ENCODE results near the gene LCE7A.

Gene LCE7A, protein sequence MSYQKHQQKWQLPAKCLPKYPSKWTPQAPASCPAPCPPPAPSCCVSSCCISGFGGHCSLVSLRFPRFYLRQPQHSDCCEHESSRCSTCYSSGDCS

DNA sequence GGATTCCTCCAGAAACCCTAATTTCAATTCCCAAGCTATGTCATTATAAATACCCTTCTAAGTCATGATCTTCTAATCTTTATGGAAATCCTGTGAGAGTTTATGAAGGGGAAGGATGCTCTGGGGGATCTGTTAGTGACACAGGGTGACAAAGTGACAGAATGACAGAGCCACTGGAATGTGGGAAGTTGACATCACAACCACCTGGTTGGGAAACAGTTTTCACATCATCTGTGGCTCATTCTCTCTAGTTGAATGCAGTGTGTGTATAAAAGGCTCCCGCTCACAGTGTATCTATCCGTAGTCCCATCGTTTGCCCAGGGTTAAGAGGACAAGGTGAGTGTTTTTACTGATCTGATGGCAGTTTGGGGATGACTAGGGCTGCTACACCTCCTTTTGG, at the start of gene LCE7A:
LCE7A (plus strand) TSS at position 301 of the 400 bp plus-strand sequence. CDS start 702 bp downstream, outside the sequence.
- DNase-seq, result no peak

DNA sequence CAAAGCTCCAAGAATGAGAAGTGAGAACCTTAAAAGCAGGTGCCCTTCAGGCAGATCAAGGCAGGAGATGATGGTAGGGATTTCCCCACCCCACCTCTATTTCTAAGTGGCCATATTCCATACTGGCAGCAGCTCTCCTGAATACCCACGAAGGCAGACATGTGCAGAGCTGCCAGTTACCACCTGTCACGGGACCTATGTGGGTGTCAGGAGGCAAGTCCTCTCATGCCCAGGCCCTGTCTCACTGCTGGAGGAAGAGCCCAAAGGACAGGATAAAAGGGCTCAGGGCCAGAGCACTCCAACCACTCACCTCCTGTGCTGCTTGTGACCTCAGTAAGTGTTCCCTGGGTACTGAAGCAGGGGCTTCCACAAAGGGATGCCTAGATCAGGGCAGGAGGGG, 48.7 kb upstream of the LCE7A start:
- DNase-seq, result no peak

DNA sequence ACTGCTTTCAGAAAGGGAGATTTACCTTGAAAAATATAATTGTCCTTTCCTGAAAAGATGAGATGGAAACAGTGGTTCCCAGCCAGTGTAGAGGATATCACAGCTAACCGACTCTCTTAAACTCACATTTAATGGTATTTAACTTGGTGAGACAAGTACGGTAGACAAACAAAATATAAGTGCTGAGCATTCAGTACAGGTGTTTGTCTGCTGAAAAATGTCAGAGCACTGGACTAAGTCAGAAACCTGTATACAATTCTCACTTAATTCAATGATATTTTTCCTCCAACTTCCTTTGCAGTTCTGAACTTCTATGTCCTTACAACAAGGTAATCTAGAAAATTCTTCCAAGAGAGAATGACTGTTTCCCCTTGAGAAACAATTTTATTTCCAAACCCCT, 48.1 kb upstream of the LCE7A start, which contains the start of gene LCE1B:
LCE1B (plus strand) TSS at position 301 of the 400 bp plus-strand sequence. CDS start 476 bp downstream, outside the sequence.
- DNase-seq, result no peak

DNA sequence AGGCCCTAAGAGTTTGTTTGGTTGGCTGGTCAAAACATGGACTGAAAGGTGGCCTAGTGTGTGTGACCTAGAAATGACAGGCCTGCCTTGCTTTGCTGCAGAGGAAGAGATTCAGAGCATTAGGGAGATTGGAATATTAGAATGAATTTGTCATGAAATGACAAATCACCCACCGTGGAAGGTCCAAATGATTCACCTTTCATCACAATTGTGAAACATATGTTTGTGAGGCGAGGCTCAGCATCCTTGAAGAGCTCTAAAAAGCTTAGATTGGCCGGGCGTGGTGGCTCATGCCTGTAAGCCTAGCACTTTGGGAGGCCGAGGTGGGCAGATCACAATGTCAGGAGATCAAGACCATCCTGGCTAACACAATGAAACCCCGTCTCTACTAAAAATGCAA, 42.5 kb upstream of the LCE7A start:
- no peak for DNase-seq

DNA sequence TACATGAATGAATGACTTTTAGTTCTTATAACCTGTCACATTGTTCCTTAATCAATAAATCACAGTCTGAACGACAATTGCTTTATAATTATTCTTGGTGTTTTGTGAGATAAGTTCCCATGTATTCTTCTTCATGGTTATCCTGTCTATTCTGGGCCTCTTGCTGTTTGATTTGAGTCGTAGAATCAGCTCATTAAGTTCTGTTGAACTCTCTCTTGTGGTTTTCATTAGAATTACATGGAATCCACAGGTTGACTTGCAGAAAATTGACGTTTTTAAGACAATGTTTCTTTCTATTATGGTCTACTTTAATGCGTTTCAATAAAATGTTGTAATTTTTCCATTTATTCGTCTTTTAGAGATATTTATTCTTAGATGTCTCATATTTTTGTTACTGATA, 36.5 kb upstream of the LCE7A start:
- no peak for DNase-seq

DNA sequence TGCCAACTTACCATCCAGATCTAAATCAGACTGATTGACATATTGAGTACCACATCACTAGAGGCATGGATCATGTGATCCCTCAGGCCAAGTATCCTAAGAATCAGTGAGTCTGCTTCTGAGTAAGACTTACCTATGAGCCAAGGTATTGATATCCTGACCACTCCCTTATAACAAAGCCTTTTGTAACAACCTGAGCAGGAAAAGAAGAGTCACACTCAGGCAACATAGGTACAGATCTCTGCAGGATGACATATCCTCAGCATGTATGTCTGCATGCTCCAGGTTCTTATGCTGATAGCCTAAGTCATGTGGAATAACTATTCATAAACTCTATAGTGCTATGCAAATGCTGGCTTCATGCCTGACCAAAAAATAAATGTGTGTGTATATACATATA, 34.8 kb upstream of the LCE7A start:
- no peak for DNase-seq

DNA sequence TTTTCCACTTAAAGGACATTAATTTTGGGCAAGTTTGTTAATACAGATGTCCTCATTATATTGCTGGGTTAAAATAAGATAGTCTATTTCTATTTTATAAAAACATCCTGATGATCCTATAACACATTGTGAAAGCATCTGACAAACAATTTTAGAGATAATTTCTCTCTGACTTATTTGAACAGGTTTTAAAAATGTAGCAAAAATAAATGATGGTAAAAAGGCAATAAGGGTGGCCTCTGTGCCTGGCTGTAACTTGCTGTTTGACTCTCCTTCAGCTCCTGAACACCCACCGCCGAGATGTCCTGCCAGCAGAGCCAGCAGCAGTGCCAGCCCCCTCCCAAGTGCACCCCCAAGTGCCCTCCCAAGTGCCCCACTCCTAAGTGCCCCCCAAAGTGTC, 32.6 kb upstream of the LCE7A start, which contains the start of gene LCE1A:
LCE1A (plus strand) TSS at position 301 of the 400 bp plus-strand sequence; CDS start at position 301, 0 bp downstream.
- DNase-seq, result no peak

DNA sequence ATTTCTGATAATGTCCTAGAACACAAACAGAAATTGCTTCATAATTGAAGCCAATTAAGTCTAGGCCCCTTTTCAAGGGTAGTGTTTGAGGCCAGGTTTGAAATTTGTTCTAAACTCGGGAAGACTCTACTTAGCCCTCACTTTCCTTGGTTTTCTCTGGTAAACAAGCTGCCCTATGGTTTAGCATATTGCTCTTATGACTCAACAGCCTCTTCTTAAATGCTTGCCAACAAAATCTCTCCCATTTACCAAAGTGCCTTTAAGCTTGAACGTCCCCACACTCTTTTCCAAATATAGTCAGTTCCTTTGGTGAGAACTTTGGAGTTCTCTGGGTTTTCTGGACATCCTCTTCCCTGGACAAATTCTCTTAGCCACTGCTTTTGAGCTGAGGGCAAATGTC, 22.9 kb upstream of the LCE7A start:
- DNase-seq, result no peak

DNA sequence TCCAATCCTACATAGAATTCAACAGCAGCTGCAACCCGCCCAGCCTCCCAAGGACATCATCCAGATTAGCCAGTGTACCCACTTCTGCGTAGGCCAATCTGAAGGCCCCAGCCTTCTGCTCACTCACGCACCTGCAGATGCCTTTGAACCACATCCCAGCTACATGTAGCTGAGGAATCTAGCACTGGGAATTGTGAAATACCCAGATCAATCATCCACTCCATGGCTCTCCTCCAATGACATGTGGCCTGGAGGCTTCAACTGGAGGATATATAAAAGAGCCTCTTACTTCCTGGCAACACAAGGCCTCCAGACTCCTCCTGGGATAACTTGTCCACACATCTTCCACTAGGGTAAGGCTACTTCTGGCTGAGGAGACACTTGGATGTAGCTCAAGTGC, 17.2 kb upstream of the LCE7A start, which contains the start of gene LCE6A:
LCE6A (plus strand) TSS at position 301 of the 400 bp plus-strand sequence. CDS start 665 bp downstream, outside the sequence.
- no peak for DNase-seq

DNA sequence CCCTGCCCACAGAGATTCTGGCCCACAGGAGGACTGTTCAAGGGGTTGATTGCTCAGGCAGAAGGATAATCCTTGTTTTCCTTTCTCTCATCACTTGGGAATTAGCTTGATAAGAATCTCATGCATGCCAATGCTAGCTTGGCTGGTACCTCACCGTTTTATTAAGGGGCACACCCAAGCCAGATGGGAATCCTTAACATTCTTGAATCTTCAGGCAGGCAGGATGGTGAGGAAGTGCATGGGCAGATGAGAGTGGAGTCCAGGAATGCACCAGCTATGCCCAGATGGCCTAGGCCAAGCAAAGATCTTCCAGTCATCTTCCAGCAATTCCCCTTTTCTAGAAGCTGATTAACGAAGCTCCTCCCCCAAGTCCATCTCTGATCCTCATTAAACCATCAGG, 4.1 kb upstream of the LCE7A start:
- no peak for DNase-seq

DNA sequence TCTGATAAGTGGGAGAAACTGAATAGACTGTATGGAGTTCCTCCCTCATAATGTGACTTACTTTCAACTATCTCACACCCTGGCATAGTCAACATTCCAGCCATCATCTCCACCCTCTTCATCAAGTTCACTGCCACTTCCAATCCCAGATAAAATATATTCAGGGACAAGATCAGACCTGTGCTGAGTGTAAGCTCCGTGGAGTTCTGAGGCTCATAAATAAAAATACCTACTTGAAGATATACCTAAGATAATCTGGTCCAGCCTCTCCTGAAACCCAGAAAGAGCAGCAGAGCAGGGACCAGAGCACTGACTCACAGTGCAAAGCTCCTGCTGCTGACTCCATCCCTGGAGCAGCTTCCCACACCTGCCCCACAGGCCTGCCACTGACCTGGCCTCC, 1.7 kb upstream of the LCE7A start:
- no peak for DNase-seq

DNA sequence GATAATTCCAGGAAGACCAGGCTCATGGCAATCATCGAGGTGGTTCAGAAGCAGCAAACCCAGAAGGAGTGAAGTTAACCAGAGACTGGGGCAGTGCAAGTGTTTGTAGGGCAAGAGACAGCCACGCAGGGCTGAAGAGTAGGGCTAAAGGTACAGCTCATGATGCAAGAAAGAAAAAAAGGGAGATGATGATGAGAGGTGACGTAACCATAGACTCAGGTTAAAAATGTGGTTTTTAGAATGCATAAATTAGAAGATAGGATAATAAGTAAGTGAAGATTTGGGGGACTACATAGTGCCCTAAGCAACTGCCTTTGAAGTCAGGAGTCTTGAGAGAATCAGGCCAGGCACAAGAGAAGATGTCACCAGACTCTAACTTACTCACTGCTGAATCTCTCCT, 333 bp downstream of the LCE7A start:
- DNase-seq, result no peak

DNA sequence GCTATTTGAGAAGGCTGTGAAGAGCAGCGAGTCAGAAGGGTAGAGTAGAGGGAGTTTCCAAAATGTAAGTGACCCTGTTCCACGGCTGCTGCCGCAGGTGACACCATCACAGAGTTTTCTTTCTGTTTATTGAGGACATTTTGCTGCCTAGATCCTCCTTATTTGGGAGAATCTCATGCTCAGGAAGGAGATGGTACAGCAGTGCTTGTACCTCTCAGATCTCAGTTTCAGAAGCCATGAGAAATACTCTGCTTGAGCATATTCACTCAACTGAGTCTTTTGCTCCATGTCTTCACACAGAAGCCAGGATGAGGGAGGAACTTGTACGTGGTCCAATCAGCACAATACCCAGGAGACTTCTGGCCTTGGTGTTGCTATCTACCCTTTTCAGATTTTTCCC, 1.6 kb downstream of the LCE7A start:
- no peak for DNase-seq

DNA sequence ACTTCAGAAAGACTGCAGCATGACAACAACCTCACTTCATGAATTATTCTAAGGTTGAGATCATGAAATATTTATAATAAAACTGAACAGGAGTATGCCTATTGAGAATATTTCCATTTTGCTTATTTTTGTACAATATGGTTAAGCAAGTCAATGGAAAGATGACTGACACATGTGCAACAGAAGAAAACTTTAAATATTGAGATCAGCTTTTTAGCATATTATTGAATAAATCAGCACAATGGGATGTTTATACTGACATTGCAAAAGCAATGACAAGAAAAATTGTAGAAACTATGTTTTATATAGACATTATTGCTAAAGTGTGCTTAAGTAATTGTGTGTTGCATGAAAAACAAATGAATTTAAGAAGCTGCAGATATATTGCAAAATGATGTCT, 4.6 kb downstream of the LCE7A start:
- DNase-seq, result no peak

DNA sequence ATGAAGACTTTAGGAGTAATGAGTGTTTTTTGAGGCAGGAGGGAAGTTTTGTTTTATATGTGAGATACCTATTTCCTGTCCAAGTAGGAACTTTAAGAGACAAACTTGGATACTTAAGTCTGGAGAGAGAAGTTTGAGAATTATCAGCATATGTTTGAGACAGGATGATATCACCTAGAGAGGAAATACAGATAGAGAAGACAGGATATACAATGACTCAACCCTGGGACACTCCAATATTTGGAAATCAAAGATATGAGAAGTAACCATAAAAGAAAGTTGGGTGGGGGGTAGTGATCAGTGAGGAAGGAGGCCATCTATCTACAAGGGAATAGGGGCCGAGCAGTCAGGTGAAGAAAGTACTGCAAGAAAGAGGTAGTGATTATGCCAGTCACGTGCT, 6.5 kb downstream of the LCE7A start:
- DNase-seq, result no peak

DNA sequence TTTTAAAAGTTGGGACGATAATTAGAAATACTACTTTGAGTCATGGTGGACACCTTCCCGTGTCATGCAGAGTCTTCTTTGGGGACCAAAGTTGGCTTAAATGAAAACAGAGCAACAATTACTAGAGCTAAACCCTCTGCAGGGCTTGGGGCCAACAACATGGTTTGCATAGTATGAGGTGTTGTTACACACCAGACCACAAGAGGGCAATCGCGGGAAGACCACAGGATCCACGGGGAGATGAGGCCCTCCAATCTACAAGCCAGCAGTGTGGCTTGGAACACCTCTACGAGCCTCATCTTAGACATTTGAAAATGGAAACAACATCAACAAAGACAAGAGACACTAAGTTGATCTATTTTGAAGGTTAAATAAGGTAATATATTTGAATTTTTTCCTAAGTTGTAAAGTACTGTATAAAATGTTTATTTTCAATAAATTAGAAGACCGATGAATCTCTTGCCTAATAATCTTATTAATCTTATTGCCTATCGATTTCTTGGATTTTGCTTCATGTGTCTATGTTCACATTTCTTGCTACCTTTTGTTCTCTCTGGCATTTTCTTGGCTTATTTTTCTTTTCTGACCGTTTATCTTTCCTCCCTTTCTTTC, 10.1 kb downstream of the LCE7A start:
- DNase-seq, result peak; percentile 48

DNA sequence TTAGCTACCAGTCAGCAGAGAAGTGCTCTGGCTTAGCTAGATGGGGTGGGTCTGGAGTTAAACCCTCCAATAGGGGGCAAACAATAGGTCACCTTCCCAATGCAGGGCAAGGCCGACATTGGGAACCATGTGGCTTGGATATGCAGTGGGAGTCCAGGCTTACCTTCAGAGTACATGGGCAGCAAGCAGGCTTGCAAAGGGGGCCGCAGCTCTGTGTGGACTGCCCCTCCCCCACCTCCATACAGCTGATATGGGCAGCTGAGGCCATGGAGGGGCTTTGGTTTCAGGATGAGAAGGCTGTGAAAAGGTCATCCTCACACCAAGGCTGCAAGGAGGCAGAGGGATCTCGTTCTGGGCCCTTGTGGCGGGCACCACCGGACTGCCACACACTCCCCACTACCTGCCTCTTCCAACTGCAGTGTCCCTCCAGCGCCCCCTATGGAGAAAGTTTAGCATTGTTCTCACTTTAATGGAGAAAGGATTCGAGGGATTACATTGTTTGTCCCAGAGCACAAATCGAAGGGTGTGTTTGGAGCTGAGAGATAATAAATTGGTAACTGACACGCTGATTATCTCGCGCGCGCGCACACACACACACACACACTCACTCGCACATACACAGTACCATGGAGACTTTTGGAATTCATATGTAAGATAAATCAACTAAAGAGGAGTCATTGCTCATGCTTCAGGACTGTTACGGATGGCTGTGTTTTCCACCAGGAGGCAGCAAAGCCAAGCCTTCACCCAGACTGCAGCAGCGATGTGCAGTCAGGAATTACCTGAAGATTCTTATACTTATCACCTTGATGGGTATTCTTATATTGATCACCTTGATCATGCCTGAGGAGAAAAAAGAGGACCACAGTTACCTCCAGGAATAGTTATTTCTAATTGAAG, 11.3 kb downstream of the LCE7A start:
- no peak for DNase-seq

DNA sequence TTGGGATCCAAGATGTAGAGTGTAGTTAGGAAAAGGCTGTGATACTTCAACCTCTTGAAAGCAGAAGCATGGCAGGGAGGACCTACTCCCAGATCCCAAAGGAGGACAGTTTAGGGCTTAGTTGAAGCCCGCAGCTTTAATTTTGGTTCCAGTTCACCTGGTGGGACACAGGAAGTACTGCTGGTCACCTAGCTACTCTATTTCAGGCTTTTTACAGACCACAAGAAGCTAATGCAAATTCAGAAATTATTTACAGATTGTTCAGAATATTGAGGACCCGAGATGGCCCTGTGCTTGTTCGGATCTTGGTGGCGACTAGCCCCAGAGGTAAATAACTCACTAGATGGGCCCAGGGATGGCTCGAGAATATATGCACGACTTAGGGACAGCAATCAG, 11.9 kb downstream of the LCE7A start:
- DNase-seq, result no peak

DNA sequence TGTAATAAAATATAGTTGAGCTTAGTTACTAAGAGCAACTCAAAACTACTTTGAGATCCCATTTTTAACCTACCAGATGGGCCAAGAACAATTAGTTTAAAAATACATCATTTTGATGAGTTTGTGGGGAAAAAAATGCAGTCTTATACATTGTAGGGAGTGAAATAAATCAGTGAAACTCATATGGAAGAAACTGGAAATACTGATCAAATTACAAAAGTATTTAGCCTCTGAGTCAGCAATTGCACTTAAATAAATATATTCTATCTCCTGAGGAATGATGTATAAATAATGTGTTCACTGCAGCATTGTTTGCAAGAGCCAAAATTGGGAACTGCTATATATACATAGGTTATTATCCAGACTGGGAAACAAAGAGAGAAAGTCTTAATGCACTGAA, 13.7 kb downstream of the LCE7A start:
- no peak for DNase-seq

DNA sequence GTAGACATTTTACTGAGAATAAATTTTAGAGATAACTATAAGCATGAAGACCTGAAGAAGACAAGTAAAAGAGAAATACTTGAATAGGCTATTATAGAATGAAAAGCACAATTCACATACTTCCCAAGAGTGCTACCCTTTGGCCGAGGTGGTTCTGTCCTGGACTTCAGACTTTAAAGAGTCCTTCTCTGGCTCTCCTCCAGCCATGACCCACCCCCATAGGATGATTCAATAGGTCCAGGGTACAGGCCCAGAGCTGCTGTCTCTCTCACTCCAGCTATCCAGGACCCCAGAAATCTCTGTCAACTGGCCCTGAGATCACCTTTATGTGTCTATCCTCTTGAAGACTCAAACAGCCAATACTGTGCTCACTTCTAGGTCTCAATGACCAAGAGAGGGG, 17.0 kb downstream of the LCE7A start:
- DNase-seq, result no peak

DNA sequence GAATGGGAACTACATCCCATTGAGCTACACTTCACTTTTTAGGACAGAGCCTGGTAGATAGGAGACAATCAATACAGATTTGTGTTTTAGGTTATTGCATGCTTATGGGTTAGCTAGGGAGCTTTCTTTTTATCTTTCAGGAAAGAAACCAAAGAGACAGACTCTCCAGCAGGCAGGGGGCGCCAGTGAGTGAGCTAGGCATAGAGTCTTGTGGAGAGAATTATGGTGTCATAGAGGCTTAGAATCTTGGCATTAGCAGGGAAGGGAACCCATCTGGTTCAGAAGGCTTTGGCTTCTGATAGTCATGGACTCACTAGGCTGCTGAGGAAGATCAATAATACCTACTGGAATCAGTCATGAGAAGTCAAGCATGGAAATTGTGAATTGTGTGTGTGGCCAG, 18.2 kb downstream of the LCE7A start, which contains the start of gene SMCP:
SMCP (plus strand) TSS at position 281 of the 400 bp plus-strand sequence. CDS start 6,101 bp downstream, outside the sequence.
- DNase-seq, result no peak

DNA sequence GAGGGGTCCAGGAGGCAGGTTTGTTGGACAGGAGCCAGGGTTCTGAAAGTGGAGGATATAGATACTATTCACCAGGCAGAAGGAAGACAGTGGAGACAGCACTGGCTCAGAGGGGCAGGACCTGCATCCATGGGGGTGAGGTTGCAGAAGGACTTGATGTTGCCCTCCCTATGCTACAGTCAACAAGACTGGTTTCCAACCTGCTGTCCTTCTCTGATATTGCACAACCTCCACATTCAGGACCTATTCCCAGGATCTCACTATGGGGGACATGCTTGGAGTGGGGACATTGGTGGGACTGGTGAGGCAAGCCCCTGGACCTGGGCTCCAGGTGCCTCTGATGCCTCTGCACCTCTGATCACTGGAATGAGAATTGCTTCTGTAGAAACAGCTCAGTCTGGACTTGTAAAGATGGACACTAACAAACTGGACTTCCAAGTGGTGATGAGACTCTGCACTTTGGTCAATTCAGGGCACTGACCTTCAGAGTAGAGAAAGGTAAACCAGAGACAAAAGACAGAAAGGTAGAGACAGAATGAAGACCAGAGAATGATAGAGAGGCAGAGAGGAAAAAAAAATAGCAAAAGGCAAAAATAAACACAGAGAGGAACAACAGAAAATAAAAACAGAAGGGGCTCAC, 19.9 kb downstream of the LCE7A start:
- no peak for DNase-seq

DNA sequence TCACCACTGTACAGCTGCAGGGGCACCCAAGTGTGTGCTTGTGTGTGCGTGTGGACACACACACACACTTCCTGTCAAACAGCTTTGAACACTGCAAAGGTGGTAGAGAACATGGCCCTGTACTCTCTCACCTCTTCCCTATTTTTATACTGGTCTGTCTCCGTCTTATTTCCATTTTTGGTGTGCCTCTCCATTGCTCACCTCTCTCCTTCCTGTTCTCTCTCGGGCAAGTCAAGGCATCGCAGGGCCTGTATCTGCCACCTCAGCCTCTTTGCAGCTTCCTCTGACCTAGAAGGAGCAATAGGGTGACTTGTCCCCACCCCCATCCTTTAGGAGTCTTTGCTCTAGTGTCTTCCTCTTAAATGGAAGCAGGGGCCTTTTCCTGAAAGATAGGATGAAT, 20.5 kb downstream of the LCE7A start:
- no peak for DNase-seq

All from activated T-cell treated with anti-CD3 and anti-CD28 coated beads for 4 hours (primary cell).